ENCODE results near the gene FN3KRP. TPM values are rescaled to one million over a fixed set of nuclear protein-coding genes. Genes with fewer than 3 reads are reported as not detected.

Gene FN3KRP
- polyA plus RNA-seq, 1 of the 3 experiments (the other 2 are of a cell fraction): 68.2 TPM

GRCh38 chr17:82685291-82685690 lies 31.2 kb upstream of the FN3KRP start:
- ChIA-PET POLR2A (no interaction called here), CTCF (interaction anchor here (1.4 kb wide), 1 partner anchor 17 kb away, joined by 3 read pairs; no protein-coding TSS in a partner anchor)
- Histone ChIP-seq H3K9me2 (no peaks in the 10 kb centered on the region), H2AFZ (ENCODE audit: low read depth) (no peak overlapping the region), H3K9ac (no peak overlapping the region), H3F3A (replicated peaks; ENCODE audit: insufficient read depth) (no peaks in the 10 kb centered on the region), H3K27me3 (ENCODE audit: insufficient read depth) (no peaks in the 10 kb centered on the region), H3K27ac (ENCODE audit: low read depth in 2 of 2, low read length in 1 of 2) (no peak overlapping the region), H3K9me3 (peaks cover 6% of the 10 kb centered on the region), H3K4me3 (ENCODE audit: low read depth in 2 of 2, low read length in 1 of 2) (no peak overlapping the region), H3K36me3 (replicated peaks in 1 of 2; ENCODE audit: control insufficient read depth in 1 of 2, insufficient read depth in 2 of 2, low read length in 1 of 2) (no peaks in the 10 kb centered on the region), H4K20me1 (ENCODE audit: insufficient read depth) (no peaks in the 10 kb centered on the region), H3K4me1 (ENCODE audit: control insufficient read depth in 1 of 2, insufficient read depth in 2 of 2, low read depth in 1 of 2, low read length in 1 of 2) (no peaks in the 10 kb centered on the region), H3K4me2 (no peak overlapping the region), H3K79me2 (ENCODE audit: insufficient read depth) (no peaks in the 10 kb centered on the region)
- TF ChIP-seq CHD2 (IDR thresholded peaks at IDR 0.05; ENCODE audit: low read length, partially characterized antibody): no peak
- TF ChIP-seq EP300 (IDR thresholded peaks at IDR 0.05; ENCODE audit: borderline replicate concordance in 1 of 2, low read depth in 1 of 2, low read length in 1 of 2): no peak
- TF ChIP-seq SIN3A (IDR thresholded peaks at IDR 0.05; ENCODE audit: borderline replicate concordance, low read depth, low read length): no peak
- no peak for TF ChIP-seq GABPA (IDR thresholded peaks at IDR 0.05; ENCODE audit: low read depth)
- no peak for TF ChIP-seq JUND (IDR thresholded peaks at IDR 0.05)
- no peak for TF ChIP-seq REST (IDR thresholded peaks at IDR 0.05; ENCODE audit: low read depth, low read length)
- no peak for TF ChIP-seq SMC3 (IDR thresholded peaks at IDR 0.05; ENCODE audit: low read depth, low read length)
- no peak for TF ChIP-seq POLR2AphosphoS5 (IDR thresholded peaks at IDR 0.05; ENCODE audit: low read depth, low read length)
- no peak for TF ChIP-seq RXRA (IDR thresholded peaks at IDR 0.05; ENCODE audit: borderline replicate concordance, low read depth)
- no peak for TF ChIP-seq GATA2 (CRISPR knock-in tag; IDR thresholded peaks at IDR 0.05)
- no peak for TF ChIP-seq NFIC (IDR thresholded peaks at IDR 0.05; ENCODE audit: borderline replicate concordance)
- TF ChIP-seq IRF3 (IDR thresholded peaks at IDR 0.05; ENCODE audit: low read depth, low read length): no peak
- TF ChIP-seq ELF1 (IDR thresholded peaks at IDR 0.05): no peak
- TF ChIP-seq MXI1 (IDR thresholded peaks at IDR 0.05; ENCODE audit: low read depth, low read length): no peak
- no peak for TF ChIP-seq EZH2phosphoT487 (IDR thresholded peaks at IDR 0.05; ENCODE audit: borderline replicate concordance, low read depth)
- TF ChIP-seq YY1 (IDR thresholded peaks at IDR 0.05; ENCODE audit: low read depth): no peak
- TF ChIP-seq ZBTB33 (IDR thresholded peaks at IDR 0.05; ENCODE audit: borderline replicate concordance, low read depth): no peak
- DNase-seq: no peak
- WGBS (ENCODE audit: low lambda C conversion rate): 91% methylated on average over 6 of the region's 12 CpGs

Measured in SK-N-SH (cell line).